HepG2 (cell line): ENCODE results near the gene UBR1. TPM values are rescaled to one million over a fixed set of nuclear protein-coding genes. Genes with fewer than 3 reads are reported as not detected.

Source experiments
- HNRNPH1 ChIP-seq: fragments of 200-400 bp; formaldehyde crosslinking; optimal IDR thresholded peaks from 2 replicates; pipeline ENCODE3; 2017; ENCODE audit warnings: mild to moderate bottlenecking, low read depth, low read length
- NFRKB ChIP-seq: fragments of 450-650 bp; IDR thresholded peaks from 2 replicates; pipeline ENCODE4 v1.6.1; 2017
- NR2C2 ChIP-seq: sonication (generic); formaldehyde crosslinking; IDR thresholded peaks from 2 replicates; pipeline ENCODE4 v1.4.0; 2020; ENCODE audit warnings: missing genetic modification reagents, mild to moderate bottlenecking, moderate library complexity, borderline replicate concordance
- U2AF2 ChIP-seq: fragments of 200-400 bp; formaldehyde crosslinking; IDR thresholded peaks from 2 replicates; pipeline ENCODE4 v1.6.1; 2017; ENCODE audit warnings: low read depth, mild to moderate bottlenecking, low read length
- ZNF543 ChIP-seq: sonication (generic); formaldehyde crosslinking; IDR thresholded peaks from 2 replicates; pipeline ENCODE4 v1.4.0; 2020; ENCODE audit warnings: mild to moderate bottlenecking, missing genetic modification reagents
- polyA plus RNA-seq, 8 experiments: library from polyadenylated mRNA; depleted of rRNA in 3 of 8; stranded (reverse) in 7 of 8; unstranded in 1 of 8; fragments of >200 nt; fragmentation: Illumina TruSeq in 4 of 8; extraction: Trizol in 4 of 8; gene quantifications; 2 replicates each; pipeline versions ENCODE4 v1.2.1 to v1.2.3, GENCODE V29; 2011 to 2016; ENCODE audit warnings: low read depth in 4 of 8, missing spikeins in 1 of 8, mixed read lengths in 1 of 8; ENCODE audit not compliant: insufficient read depth in 1 of 8
- total RNA-seq, 5 experiments: library from RNA; depleted of rRNA; stranded (reverse); fragments of >200 nt; fragmentation: Illumina TruSeq; extraction: Trizol; gene quantifications; 2 replicates each; pipeline ENCODE4 v1.2.3, GENCODE V29; 2016; ENCODE audit warnings: low read depth in 1 of 5
- TF ChIP-seq, protein P1 (sequence below): sonication (generic); formaldehyde crosslinking; IDR thresholded peaks from 2 replicates; pipeline ENCODE4 v1.8.1; 2023; ENCODE audit warnings: mild to moderate bottlenecking, missing genetic modification reagents
- TF ChIP-seq, protein P2 (sequence below): sonication (generic); formaldehyde crosslinking; IDR thresholded peaks from 2 replicates; pipeline ENCODE4 v1.5.1; 2020; ENCODE audit warnings: mild to moderate bottlenecking, missing genetic modification reagents, borderline replicate concordance
- TF ChIP-seq, protein P3 (sequence below): IDR thresholded peaks from 2 replicates; pipeline ENCODE4 v1.6.1; 2016; ENCODE audit warnings: control low read depth
- TF ChIP-seq, protein P4 (sequence below): sonication (generic); formaldehyde crosslinking; IDR thresholded peaks from 2 replicates; pipeline ENCODE4 v1.5.1; 2020; ENCODE audit warnings: missing genetic modification reagents, mild to moderate bottlenecking, borderline replicate concordance

Gene UBR1
- total and polyA plus RNA-seq, 2 of the 13 experiments (the other 11 are each of a cell fraction or from before 2014, with no cell fraction given) = 6.4 to 18.0 TPM

DNA sequence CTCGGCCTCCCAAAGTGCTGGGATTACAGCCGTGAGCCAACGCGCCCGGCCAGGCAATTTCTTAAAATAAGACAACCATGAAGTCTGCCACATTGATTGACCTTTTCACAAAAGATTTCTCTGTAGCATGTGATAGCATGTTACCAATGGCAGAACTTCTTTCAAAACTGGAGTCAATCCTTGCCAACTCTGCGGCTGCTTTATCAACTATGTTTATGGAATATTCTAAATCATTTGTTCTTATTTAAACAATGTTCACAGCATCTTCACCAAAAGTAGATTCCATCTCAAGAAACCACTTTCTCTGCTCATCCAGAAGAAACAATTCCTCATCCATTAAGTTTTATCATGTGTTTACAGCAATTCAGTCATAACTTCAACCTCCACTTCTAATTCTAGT lies 9.4 kb downstream of the UBR1 start (continued):
- TF ChIP-seq, protein P1, sequence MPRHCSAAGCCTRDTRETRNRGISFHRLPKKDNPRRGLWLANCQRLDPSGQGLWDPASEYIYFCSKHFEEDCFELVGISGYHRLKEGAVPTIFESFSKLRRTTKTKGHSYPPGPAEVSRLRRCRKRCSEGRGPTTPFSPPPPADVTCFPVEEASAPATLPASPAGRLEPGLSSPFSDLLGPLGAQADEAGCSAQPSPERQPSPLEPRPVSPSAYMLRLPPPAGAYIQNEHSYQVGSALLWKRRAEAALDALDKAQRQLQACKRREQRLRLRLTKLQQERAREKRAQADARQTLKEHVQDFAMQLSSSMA (CRISPR knock-in tag) = no peak
- no peak for TF ChIP-seq HNRNPH1
- TF ChIP-seq, protein P2, sequence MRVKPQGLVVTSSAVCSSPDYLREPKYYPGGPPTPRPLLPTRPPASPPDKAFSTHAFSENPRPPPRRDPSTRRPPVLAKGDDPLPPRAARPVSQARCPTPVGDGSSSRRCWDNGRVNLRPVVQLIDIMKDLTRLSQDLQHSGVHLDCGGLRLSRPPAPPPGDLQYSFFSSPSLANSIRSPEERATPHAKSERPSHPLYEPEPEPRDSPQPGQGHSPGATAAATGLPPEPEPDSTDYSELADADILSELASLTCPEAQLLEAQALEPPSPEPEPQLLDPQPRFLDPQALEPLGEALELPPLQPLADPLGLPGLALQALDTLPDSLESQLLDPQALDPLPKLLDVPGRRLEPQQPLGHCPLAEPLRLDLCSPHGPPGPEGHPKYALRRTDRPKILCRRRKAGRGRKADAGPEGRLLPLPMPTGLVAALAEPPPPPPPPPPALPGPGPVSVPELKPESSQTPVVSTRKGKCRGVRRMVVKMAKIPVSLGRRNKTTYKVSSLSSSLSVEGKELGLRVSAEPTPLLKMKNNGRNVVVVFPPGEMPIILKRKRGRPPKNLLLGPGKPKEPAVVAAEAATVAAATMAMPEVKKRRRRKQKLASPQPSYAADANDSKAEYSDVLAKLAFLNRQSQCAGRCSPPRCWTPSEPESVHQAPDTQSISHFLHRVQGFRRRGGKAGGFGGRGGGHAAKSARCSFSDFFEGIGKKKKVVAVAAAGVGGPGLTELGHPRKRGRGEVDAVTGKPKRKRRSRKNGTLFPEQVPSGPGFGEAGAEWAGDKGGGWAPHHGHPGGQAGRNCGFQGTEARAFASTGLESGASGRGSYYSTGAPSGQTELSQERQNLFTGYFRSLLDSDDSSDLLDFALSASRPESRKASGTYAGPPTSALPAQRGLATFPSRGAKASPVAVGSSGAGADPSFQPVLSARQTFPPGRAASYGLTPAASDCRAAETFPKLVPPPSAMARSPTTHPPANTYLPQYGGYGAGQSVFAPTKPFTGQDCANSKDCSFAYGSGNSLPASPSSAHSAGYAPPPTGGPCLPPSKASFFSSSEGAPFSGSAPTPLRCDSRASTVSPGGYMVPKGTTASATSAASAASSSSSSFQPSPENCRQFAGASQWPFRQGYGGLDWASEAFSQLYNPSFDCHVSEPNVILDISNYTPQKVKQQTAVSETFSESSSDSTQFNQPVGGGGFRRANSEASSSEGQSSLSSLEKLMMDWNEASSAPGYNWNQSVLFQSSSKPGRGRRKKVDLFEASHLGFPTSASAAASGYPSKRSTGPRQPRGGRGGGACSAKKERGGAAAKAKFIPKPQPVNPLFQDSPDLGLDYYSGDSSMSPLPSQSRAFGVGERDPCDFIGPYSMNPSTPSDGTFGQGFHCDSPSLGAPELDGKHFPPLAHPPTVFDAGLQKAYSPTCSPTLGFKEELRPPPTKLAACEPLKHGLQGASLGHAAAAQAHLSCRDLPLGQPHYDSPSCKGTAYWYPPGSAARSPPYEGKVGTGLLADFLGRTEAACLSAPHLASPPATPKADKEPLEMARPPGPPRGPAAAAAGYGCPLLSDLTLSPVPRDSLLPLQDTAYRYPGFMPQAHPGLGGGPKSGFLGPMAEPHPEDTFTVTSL = no peak
- TF ChIP-seq, protein P3, sequence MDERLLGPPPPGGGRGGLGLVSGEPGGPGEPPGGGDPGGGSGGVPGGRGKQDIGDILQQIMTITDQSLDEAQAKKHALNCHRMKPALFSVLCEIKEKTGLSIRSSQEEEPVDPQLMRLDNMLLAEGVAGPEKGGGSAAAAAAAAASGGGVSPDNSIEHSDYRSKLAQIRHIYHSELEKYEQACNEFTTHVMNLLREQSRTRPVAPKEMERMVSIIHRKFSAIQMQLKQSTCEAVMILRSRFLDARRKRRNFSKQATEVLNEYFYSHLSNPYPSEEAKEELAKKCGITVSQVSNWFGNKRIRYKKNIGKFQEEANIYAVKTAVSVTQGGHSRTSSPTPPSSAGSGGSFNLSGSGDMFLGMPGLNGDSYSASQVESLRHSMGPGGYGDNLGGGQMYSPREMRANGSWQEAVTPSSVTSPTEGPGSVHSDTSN (CRISPR knock-in tag) = no peak
- TF ChIP-seq NFRKB = no peak
- TF ChIP-seq NR2C2 (CRISPR knock-in tag) = no peak
- no peak for TF ChIP-seq ZNF543 (CRISPR knock-in tag)
- no peak for TF ChIP-seq U2AF2
- TF ChIP-seq, protein P4, sequence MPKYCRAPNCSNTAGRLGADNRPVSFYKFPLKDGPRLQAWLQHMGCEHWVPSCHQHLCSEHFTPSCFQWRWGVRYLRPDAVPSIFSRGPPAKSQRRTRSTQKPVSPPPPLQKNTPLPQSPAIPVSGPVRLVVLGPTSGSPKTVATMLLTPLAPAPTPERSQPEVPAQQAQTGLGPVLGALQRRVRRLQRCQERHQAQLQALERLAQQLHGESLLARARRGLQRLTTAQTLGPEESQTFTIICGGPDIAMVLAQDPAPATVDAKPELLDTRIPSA = no peak
- TF ChIP-seq, all 625 proteins: peak for 0
